Measurements from ENCODE around the gene DGLUCY.
"Not testable (repeated sequence)": the region's sequence is repeated elsewhere in the genome, so short reads cannot be mapped to it uniquely, and the experiment has no call there.

Gene DGLUCY

GRCh38 chr14:91138511-91139359 is 24.9 kb downstream of the DGLUCY start:
- DNase-seq (ENCODE audit: low read depth in 3 of 3), result peak; percentile 9 to 38 (median 33)

GRCh38 chr14:91139776-91140175 is 25.9 kb downstream of the DGLUCY start:
- no peak for DNase-seq (ENCODE audit: low read depth in 3 of 3)

- DNase-seq (ENCODE audit: low read depth in 3 of 3), result no peak
These were observed 26.8 kb downstream of the DGLUCY start for GRCh38 chr14:91140672-91141071.

- no peak for DNase-seq (ENCODE audit: low read depth in 3 of 3)
These were observed 28.4 kb downstream of the DGLUCY start for GRCh38 chr14:91142214-91142668.

GRCh38 chr14:91143862-91144261 is 30.0 kb downstream of the DGLUCY start:
- no peak for DNase-seq (ENCODE audit: low read depth in 3 of 3)

- DNase-seq (ENCODE audit: low read depth in 3 of 3), result no peak
These were observed 30.7 kb downstream of the DGLUCY start for GRCh38 chr14:91144425-91145145.

GRCh38 chr14:91145391-91146160 is 31.7 kb downstream of the DGLUCY start:
- DNase-seq (ENCODE audit: low read depth in 3 of 3), result no peak

- no peak for DNase-seq (ENCODE audit: low read depth in 3 of 3)
These were observed 32.8 kb downstream of the DGLUCY start for GRCh38 chr14:91146661-91147060.

GRCh38 chr14:91149462-91149861 is 35.6 kb downstream of the DGLUCY start:
- no peak for DNase-seq (ENCODE audit: low read depth in 3 of 3)

- DNase-seq (ENCODE audit: low read depth in 3 of 3), result no peak
These were observed 38.6 kb downstream of the DGLUCY start for GRCh38 chr14:91152499-91152898.

- no peak for DNase-seq (ENCODE audit: low read depth in 3 of 3)
These were observed 39.5 kb downstream of the DGLUCY start for GRCh38 chr14:91153360-91153759.

GRCh38 chr14:91154851-91155625 is 41.2 kb downstream of the DGLUCY start:
- no peak for DNase-seq (ENCODE audit: low read depth in 3 of 3)

- no peak for DNase-seq (ENCODE audit: low read depth in 3 of 3)
These were observed 41.8 kb downstream of the DGLUCY start for GRCh38 chr14:91155626-91156089.

GRCh38 chr14:91156142-91156666 is 42.3 kb downstream of the DGLUCY start:
- DNase-seq (ENCODE audit: low read depth in 3 of 3), result not testable (repeated sequence)

- not testable (repeated sequence) for DNase-seq (ENCODE audit: low read depth in 3 of 3)
These were observed 43.0 kb downstream of the DGLUCY start for GRCh38 chr14:91156877-91157276.

GRCh38 chr14:91158091-91158790 is 44.4 kb downstream of the DGLUCY start:
- DNase-seq (ENCODE audit: low read depth in 3 of 3), result no peak

GRCh38 chr14:91159182-91159581 is 45.3 kb downstream of the DGLUCY start:
- DNase-seq (ENCODE audit: low read depth in 3 of 3), result no peak

GRCh38 chr14:91159906-91160305 is 46.0 kb downstream of the DGLUCY start:
- no peak for DNase-seq (ENCODE audit: low read depth in 3 of 3)

- DNase-seq (ENCODE audit: low read depth in 3 of 3), result no peak
These were observed 49.4 kb downstream of the DGLUCY start for GRCh38 chr14:91163316-91163715.

- no peak for DNase-seq (ENCODE audit: low read depth in 3 of 3)
These were observed 50.8 kb downstream of the DGLUCY start for GRCh38 chr14:91164676-91165075.

All from stimulated activated CD4-positive, alpha-beta T cell treated with anti-CD3 and anti-CD28 coated beads, TNF-alpha, amount 100 ng/mL, for 24 hours (primary cell).